SK-N-SH (cell line): ENCODE data around the gene TLN1. TPM values are rescaled to one million over a fixed set of nuclear protein-coding genes. Genes with fewer than 3 reads are reported as not detected.

Experiments used
- CTCF ChIA-PET: fragments of 300-600, 350-600 bp; formaldehyde crosslinking; extraction: SDS; loops from one replicate; lab custom pipeline; 2021; lab: Yijun Ruan, JAX
- POLR2A ChIA-PET: fragments of 350-600 bp; sonication (Branson Sonifier 250); formaldehyde crosslinking; extraction: SDS; loops from one replicate; lab custom pipeline; 2020; ENCODE audit warnings: antibody characterized with exemption, inconsistent platforms; lab: Yijun Ruan, JAX
- DNase-seq: peaks from one replicate; pipeline ENCODE4 v3.0.0; 2012
- H2AFZ ChIP-seq: fragments of 200-600 bp; sonication (generic); 2 replicates; pipeline ENCODE4 v1.8.1; 2016; ENCODE audit warnings: antibody characterized with exemption, mild to moderate bottlenecking, low read depth
- H3F3A ChIP-seq: fragments of 200-600 bp; sonication (generic); replicated peaks from 2 replicates; pipeline ENCODE3; 2016; ENCODE audit warnings: antibody characterized with exemption, mild to moderate bottlenecking; ENCODE audit not compliant: insufficient read depth
- H3K27ac ChIP-seq, 2 experiments: fragments of 200-500 bp in 1 of 2; fragments of 200-600 bp in 1 of 2; sonication (Bioruptor generic) in 1 of 2; sonication (generic), shearing (Covaris generic) in 1 of 2; 2 replicates each; pipeline versions ENCODE4 v1.5.1 to v1.6.1; 2014 to 2016; ENCODE audit warnings: low read depth in 2 of 2, inconsistent platforms in 1 of 2, low read length in 1 of 2, mild to moderate bottlenecking in 1 of 2, mixed read lengths in 1 of 2
- H3K27me3 ChIP-seq: fragments of 200-600 bp; sonication (generic), shearing (Covaris generic); 2 replicates; pipeline ENCODE4 v1.6.1; 2016; ENCODE audit warnings: mixed run types; ENCODE audit not compliant: insufficient read depth
- H3K36me3 ChIP-seq, 2 experiments: fragments of 200-500 bp in 1 of 2; fragments of 200-600 bp in 1 of 2; sonication (Bioruptor generic) in 1 of 2; sonication (generic) in 1 of 2; replicated peaks in 1 of 2; 2 replicates each; pipeline versions ENCODE3 to v1.5.1; 2014 to 2016; ENCODE audit warnings: low read length in 1 of 2, mild to moderate bottlenecking in 1 of 2; ENCODE audit not compliant: insufficient read depth in 2 of 2, control insufficient read depth in 1 of 2
- H3K4me1 ChIP-seq, 2 experiments: fragments of 200-500 bp in 1 of 2; fragments of 200-600 bp in 1 of 2; sonication (Bioruptor generic) in 1 of 2; sonication (generic), shearing (Covaris generic) in 1 of 2; 2 replicates each; pipeline versions ENCODE4 v1.5.1 to v1.6.1; 2014 to 2016; ENCODE audit warnings: low read depth in 1 of 2, low read length in 1 of 2, mixed run types in 1 of 2; ENCODE audit not compliant: insufficient read depth in 2 of 2, control insufficient read depth in 1 of 2
- H3K4me2 ChIP-seq: fragments of 200-600 bp; sonication (generic), shearing (Covaris generic); 2 replicates; pipeline ENCODE4 v1.6.1; 2017; ENCODE audit warnings: mixed run types
- H3K4me3 ChIP-seq, 2 experiments: fragments of 200-500 bp in 1 of 2; fragments of 200-600 bp in 1 of 2; sonication (Bioruptor generic) in 1 of 2; sonication (generic), shearing (Covaris generic) in 1 of 2; 2 replicates each; pipeline versions ENCODE4 v1.5.1 to v1.8.1; 2014 to 2016; ENCODE audit warnings: low read depth in 2 of 2, inconsistent platforms in 1 of 2, low read length in 1 of 2, mild to moderate bottlenecking in 1 of 2, mixed read lengths in 1 of 2, moderate library complexity in 1 of 2
- H3K79me2 ChIP-seq: fragments of 200-600 bp; sonication (generic); 2 replicates; pipeline ENCODE4 v1.8.1; 2017; ENCODE audit warnings: mild to moderate bottlenecking; ENCODE audit not compliant: insufficient read depth
- H3K9ac ChIP-seq: fragments of 200-600 bp; sonication (generic); 2 replicates; pipeline ENCODE4 v1.6.1; 2017; ENCODE audit warnings: mixed run types
- H3K9me2 ChIP-seq: fragments of 200-600 bp; sonication (generic); 2 replicates; pipeline ENCODE4 v1.6.1; 2017; ENCODE audit warnings: mixed run types
- H3K9me3 ChIP-seq: fragments of 200-600 bp; sonication (generic); 2 replicates; pipeline ENCODE4 v1.6.1; 2017; ENCODE audit warnings: mixed run types, mild to moderate bottlenecking, moderate library complexity
- H4K20me1 ChIP-seq: fragments of 200-600 bp; sonication (generic); 2 replicates; pipeline ENCODE4 v1.6.1; 2017; ENCODE audit warnings: mild to moderate bottlenecking, mixed run types; ENCODE audit not compliant: insufficient read depth
- CHD2 ChIP-seq: fragments of 150-350 bp; IDR thresholded peaks from 2 replicates; pipeline ENCODE4 v1.6.1; 2018; ENCODE audit warnings: low read length; ENCODE audit not compliant: partially characterized antibody
- CTCF ChIP-seq: fragments of 200-600 bp; sonication (generic); IDR thresholded peaks from 2 replicates; pipeline ENCODE4 v1.6.1; 2017; ENCODE audit warnings: antibody characterized with exemption, mild to moderate bottlenecking, moderate library complexity
- FOSL2 ChIP-seq: IDR thresholded peaks from 2 replicates; pipeline ENCODE4 v1.4.0; 2012; ENCODE audit warnings: low read depth, mild to moderate bottlenecking, moderate library complexity, borderline replicate concordance
- FOXM1 ChIP-seq: IDR thresholded peaks from 2 replicates; pipeline ENCODE4 v1.4.0; 2012; ENCODE audit warnings: low read depth, mild to moderate bottlenecking
- MEF2A ChIP-seq: IDR thresholded peaks from 2 replicates; pipeline ENCODE4 v1.4.0; 2012; ENCODE audit warnings: low read depth, borderline replicate concordance
- MXI1 ChIP-seq: IDR thresholded peaks from 2 replicates; pipeline ENCODE4 v1.6.1; 2012; ENCODE audit warnings: mild to moderate bottlenecking, low read depth, low read length, improper control_type of control experiment
- NFIC ChIP-seq: IDR thresholded peaks from 2 replicates; pipeline ENCODE4 v1.4.0; 2012; ENCODE audit warnings: borderline replicate concordance
- NRF1 ChIP-seq: IDR thresholded peaks from 2 replicates; pipeline ENCODE4 v1.6.1; 2012; ENCODE audit warnings: low read depth, mild to moderate bottlenecking, low read length
- PBX3 ChIP-seq: IDR thresholded peaks from 2 replicates; pipeline ENCODE4; 2012
- RCOR1 ChIP-seq: fragments of 150-350 bp; IDR thresholded peaks from 2 replicates; pipeline ENCODE4 v1.6.1; 2017; ENCODE audit warnings: antibody characterized with exemption, low read length
- REST ChIP-seq: IDR thresholded peaks from 2 replicates; pipeline ENCODE4 v1.6.1; 2012; ENCODE audit warnings: mild to moderate bottlenecking, low read depth, low read length, moderate library complexity
- RFX5 ChIP-seq: IDR thresholded peaks from 2 replicates; pipeline ENCODE4 v1.6.1; 2012; ENCODE audit warnings: mild to moderate bottlenecking, improper control_type of control experiment, low read length
- SIN3A ChIP-seq: IDR thresholded peaks from 2 replicates; pipeline ENCODE4 v1.6.1; 2012; ENCODE audit warnings: low read depth, mild to moderate bottlenecking, low read length, moderate library complexity, borderline replicate concordance
- SMC3 ChIP-seq: IDR thresholded peaks from 2 replicates; pipeline ENCODE4 v1.6.1; 2012; ENCODE audit warnings: low read depth, low read length, improper control_type of control experiment
- TEAD4 ChIP-seq: IDR thresholded peaks from 2 replicates; pipeline ENCODE4 v1.4.0; 2012; ENCODE audit warnings: mild to moderate bottlenecking, borderline replicate concordance; ENCODE audit not compliant: insufficient read depth
- USF1 ChIP-seq: IDR thresholded peaks from 2 replicates; pipeline ENCODE4 v1.4.0; 2012; ENCODE audit warnings: low read depth, borderline replicate concordance
- USF2 ChIP-seq: fragments of 150-350 bp; IDR thresholded peaks from 2 replicates; pipeline ENCODE4 v1.6.1; 2017; ENCODE audit warnings: antibody characterized with exemption, low read length, low read depth, borderline replicate concordance
- ZBTB33 ChIP-seq: IDR thresholded peaks from 2 replicates; pipeline ENCODE4 v1.4.0; 2012; ENCODE audit warnings: low read depth, borderline replicate concordance
- WGBS: methylation state at CpG from one replicate; pipeline ENCODE4 v1.1.6; 2017; ENCODE audit warnings: low lambda C conversion rate; 5-methylcytosine and 5-hydroxymethylcytosine counted together
- polyA plus RNA-seq, 3 experiments: library from polyadenylated mRNA; depleted of rRNA; stranded (reverse); fragments of >200 nt; gene quantifications; 2 replicates each; pipeline ENCODE4 v1.2.3, GENCODE V29; 2012

TLN1 gene
- polyA plus RNA-seq, 1 of the 3 experiments (the other 2 are of a cell fraction), result 115 TPM

GRCh38 chr9:35705836-35706430 lies 26.1 kb downstream of the TLN1 start:
- POLR2A ChIA-PET, result interaction anchor here (0.7 to 1.1 kb wide), 2 partner anchors 9 to 50 kb away, joined by 3 to 4 read pairs; no protein-coding TSS in a partner anchor
- H3K9me3 ChIP-seq, result no peaks in the 10 kb centered on the region

More at GRCh38 chr9:35705836-35706430, 26.1 kb downstream of the TLN1 start:
- H3F3A ChIP-seq, result peaks cover 7% of the 10 kb centered on the region
- no peaks in the 10 kb centered on the region for H3K9me2 ChIP-seq
- WGBS, result 92% methylated on average over 7 of the region's 7 CpGs
- no peak for DNase-seq
- H4K20me1 ChIP-seq, result no peaks in the 10 kb centered on the region
- no peak overlapping the region for H3K4me3 ChIP-seq
- CTCF ChIA-PET, result interaction anchor here (0.6 to 19.9 kb wide), 9 partner anchors 10 to 84 kb away, joined by 3 to 183 read pairs (median 5); partner anchors contain the start of genes CCDC107, CREB3, RMRP and TLN1
- H2AFZ ChIP-seq, result no peak overlapping the region
- no peaks in the 10 kb centered on the region; the same call in 1 of the 2 replicates for H3K79me2 ChIP-seq
- H3K36me3 ChIP-seq, result peaks cover 67 to 85% of the 10 kb centered on the region in 2 experiments
- H3K4me1 ChIP-seq, result no peaks in the 10 kb centered on the region
- no peak overlapping the region for H3K9ac ChIP-seq
- H3K27ac ChIP-seq, result no peak overlapping the region
- no peak overlapping the region for H3K4me2 ChIP-seq
- H3K27me3 ChIP-seq, result no peaks in the 10 kb centered on the region
- TF ChIP-seq USF2, result no peak
- no peak for TF ChIP-seq SMC3
- no peak for TF ChIP-seq RFX5
- no peak for TF ChIP-seq ZBTB33
- no peak for TF ChIP-seq REST
- no peak for TF ChIP-seq RCOR1
- no peak for TF ChIP-seq TEAD4
- TF ChIP-seq MEF2A, result no peak
- TF ChIP-seq FOXM1, result no peak
- no peak for TF ChIP-seq FOSL2
- TF ChIP-seq CTCF, result no peak
- TF ChIP-seq SIN3A, result no peak
- TF ChIP-seq CHD2, result no peak
- no peak for TF ChIP-seq USF1
- TF ChIP-seq NFIC, result no peak
- TF ChIP-seq MXI1, result no peak
- TF ChIP-seq NRF1, result no peak
- TF ChIP-seq PBX3, result no peak
- TF ChIP-seq, all 33 proteins: peak for 0
